ENCODE data around the gene PIK3R4. TPM values are rescaled to one million over a fixed set of nuclear protein-coding genes. Genes with fewer than 3 reads are reported as not detected.

Gene PIK3R4
- total RNA-seq, 1 donor, result 35.5 TPM

DNA sequence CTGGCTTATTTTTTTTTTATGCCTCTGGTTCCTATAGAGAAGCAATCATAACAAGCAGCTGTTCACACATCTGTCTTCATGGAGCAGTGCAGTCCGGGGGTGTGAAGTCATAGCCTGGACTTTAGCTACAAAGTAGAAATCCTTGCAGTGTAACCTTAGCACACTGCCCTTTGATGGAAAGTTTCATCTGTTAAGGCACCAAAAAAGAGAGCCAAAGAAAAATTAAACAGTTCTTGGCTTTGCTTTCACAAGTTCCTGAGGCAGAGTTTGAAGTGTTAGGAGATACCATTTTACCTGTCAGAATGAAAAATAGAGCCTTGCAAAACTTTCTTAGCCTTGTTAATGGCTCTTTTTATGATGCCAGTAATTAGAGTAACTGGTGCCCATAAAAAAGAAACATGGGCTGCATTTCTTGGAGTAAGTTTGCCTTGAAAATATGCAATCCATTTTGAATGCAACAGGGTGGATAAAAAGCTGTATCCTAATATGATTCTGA, 84.1 kb downstream of the PIK3R4 start:
- Histone ChIP-seq H3K27me3 (ENCODE audit: insufficient read depth, low read length) (no peaks in the 10 kb centered on the region), H3K27ac (ENCODE audit: low read depth, low read length) (no peak overlapping the region), H2AFZ (ENCODE audit: low read length) (no peak overlapping the region), H3K9me3 (ENCODE audit: low read depth, low read length) (no peaks in the 10 kb centered on the region), H3K36me3 (ENCODE audit: insufficient read depth, low read length) (no peaks in the 10 kb centered on the region), H4K20me1 (ENCODE audit: insufficient read depth, low read length) (no peaks in the 10 kb centered on the region), H3K4me3 (ENCODE audit: insufficient read depth, low read length) (no peak overlapping the region), H3K79me2 (ENCODE audit: insufficient read depth, low read length) (no peaks in the 10 kb centered on the region), H3K4me2 (ENCODE audit: insufficient read depth, low read length) (no peak overlapping the region), H3K4me1 (ENCODE audit: insufficient read depth, low read length) (peaks cover 6% of the 10 kb centered on the region)
- TF ChIP-seq, protein P1, sequence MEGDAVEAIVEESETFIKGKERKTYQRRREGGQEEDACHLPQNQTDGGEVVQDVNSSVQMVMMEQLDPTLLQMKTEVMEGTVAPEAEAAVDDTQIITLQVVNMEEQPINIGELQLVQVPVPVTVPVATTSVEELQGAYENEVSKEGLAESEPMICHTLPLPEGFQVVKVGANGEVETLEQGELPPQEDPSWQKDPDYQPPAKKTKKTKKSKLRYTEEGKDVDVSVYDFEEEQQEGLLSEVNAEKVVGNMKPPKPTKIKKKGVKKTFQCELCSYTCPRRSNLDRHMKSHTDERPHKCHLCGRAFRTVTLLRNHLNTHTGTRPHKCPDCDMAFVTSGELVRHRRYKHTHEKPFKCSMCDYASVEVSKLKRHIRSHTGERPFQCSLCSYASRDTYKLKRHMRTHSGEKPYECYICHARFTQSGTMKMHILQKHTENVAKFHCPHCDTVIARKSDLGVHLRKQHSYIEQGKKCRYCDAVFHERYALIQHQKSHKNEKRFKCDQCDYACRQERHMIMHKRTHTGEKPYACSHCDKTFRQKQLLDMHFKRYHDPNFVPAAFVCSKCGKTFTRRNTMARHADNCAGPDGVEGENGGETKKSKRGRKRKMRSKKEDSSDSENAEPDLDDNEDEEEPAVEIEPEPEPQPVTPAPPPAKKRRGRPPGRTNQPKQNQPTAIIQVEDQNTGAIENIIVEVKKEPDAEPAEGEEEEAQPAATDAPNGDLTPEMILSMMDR (IDR thresholded peaks at IDR 0.05; ENCODE audit: extremely low read depth, low read depth, low read length), result no peak
- DNase-seq (ENCODE audit: insufficient read length, low spot score, missing footprints), result no peak

GRCh38 chr3:130661140-130661891, 85.3 kb downstream of the PIK3R4 start:
- no peaks in the 10 kb centered on the region for H4K20me1 ChIP-seq (ENCODE audit: insufficient read depth, low read length)
- H3K36me3 ChIP-seq (ENCODE audit: insufficient read depth, low read length), result no peaks in the 10 kb centered on the region
- no peak overlapping the region for H3K4me2 ChIP-seq (ENCODE audit: insufficient read depth, low read length)
- no peak overlapping the region for H2AFZ ChIP-seq (ENCODE audit: low read length)
- no peak overlapping the region for H3K4me3 ChIP-seq (ENCODE audit: insufficient read depth, low read length)
- peaks cover 6% of the 10 kb centered on the region for H3K4me1 ChIP-seq (ENCODE audit: insufficient read depth, low read length)
- DNase-seq (ENCODE audit: insufficient read length, low spot score, missing footprints), result no peak
- H3K27ac ChIP-seq (ENCODE audit: low read depth, low read length), result no peak overlapping the region
- TF ChIP-seq, protein P1 (IDR thresholded peaks at IDR 0.05; ENCODE audit: extremely low read depth, low read depth, low read length), result no peak
- H3K9me3 ChIP-seq (ENCODE audit: low read depth, low read length), result no peaks in the 10 kb centered on the region
- no peaks in the 10 kb centered on the region for H3K27me3 ChIP-seq (ENCODE audit: insufficient read depth, low read length)
- no peaks in the 10 kb centered on the region for H3K79me2 ChIP-seq (ENCODE audit: insufficient read depth, low read length)

DNA sequence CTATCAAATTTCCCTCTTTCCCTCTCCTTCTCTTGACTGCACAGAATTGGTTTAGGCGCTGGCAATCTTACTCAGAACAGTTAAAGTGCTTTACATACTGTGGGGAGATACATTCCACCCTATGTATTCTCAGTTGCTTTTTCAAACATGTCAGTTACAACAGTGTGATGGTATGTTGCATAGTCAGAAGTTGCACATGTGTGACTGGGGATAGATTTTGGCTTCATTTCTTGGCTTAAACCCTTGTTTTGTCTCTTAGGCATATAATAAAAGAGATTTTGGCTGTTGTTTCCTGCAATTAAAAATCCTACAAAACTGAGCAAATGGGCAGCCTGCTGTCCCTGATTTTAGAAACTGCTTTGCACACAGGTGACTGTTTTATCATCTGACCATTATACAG, 86.7 kb downstream of the PIK3R4 start:
- Histone ChIP-seq H3K9me3 (ENCODE audit: low read depth, low read length) (no peaks in the 10 kb centered on the region), H3K4me1 (ENCODE audit: insufficient read depth, low read length) (peaks cover 6% of the 10 kb centered on the region), H3K36me3 (ENCODE audit: insufficient read depth, low read length) (no peaks in the 10 kb centered on the region), H3K4me2 (ENCODE audit: insufficient read depth, low read length) (no peak overlapping the region), H3K27ac (ENCODE audit: low read depth, low read length) (no peak overlapping the region), H2AFZ (ENCODE audit: low read length) (no peak overlapping the region), H3K79me2 (ENCODE audit: insufficient read depth, low read length) (no peaks in the 10 kb centered on the region), H3K4me3 (ENCODE audit: insufficient read depth, low read length) (no peak overlapping the region), H4K20me1 (ENCODE audit: insufficient read depth, low read length) (no peaks in the 10 kb centered on the region), H3K27me3 (ENCODE audit: insufficient read depth, low read length) (no peaks in the 10 kb centered on the region)
- TF ChIP-seq, protein P1 (IDR thresholded peaks at IDR 0.05; ENCODE audit: extremely low read depth, low read depth, low read length), result no peak
- DNase-seq (ENCODE audit: insufficient read length, low spot score, missing footprints), result no peak

DNA sequence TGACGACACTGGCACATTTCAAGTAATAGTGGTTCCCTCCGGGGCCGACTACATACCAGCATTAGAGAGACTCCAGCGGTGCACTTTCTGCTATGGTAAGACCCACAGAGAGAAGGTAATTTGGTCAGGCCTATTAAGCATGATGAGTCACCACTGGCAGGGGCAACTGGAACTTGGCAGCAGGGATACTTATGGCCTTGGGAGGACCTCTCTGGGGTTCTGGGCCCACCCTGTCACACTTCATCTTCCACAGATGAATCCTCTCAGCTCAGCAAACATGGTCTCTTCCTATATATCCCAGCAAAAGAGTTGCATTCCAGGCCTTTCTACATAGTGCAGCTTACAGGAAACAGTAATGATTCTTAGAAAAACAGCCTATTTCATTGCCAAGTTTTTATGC, 88.0 kb downstream of the PIK3R4 start:
- DNase-seq (ENCODE audit: insufficient read length, low spot score, missing footprints), result peak; percentile 49
- Histone ChIP-seq H3K4me2 (ENCODE audit: insufficient read depth, low read length) (no peak overlapping the region), H3K79me2 (ENCODE audit: insufficient read depth, low read length) (no peaks in the 10 kb centered on the region), H2AFZ (ENCODE audit: low read length) (no peak overlapping the region), H3K9me3 (ENCODE audit: low read depth, low read length) (no peaks in the 10 kb centered on the region), H3K4me1 (ENCODE audit: insufficient read depth, low read length) (peaks cover 6% of the 10 kb centered on the region), H3K4me3 (ENCODE audit: insufficient read depth, low read length) (no peak overlapping the region), H3K27me3 (ENCODE audit: insufficient read depth, low read length) (no peaks in the 10 kb centered on the region), H4K20me1 (ENCODE audit: insufficient read depth, low read length) (no peaks in the 10 kb centered on the region), H3K27ac (ENCODE audit: low read depth, low read length) (no peak overlapping the region), H3K36me3 (ENCODE audit: insufficient read depth, low read length) (no peaks in the 10 kb centered on the region)
- TF ChIP-seq, protein P1 (IDR thresholded peaks at IDR 0.05; ENCODE audit: extremely low read depth, low read depth, low read length), result no peak
